Glomerular visceral epithelial cell (primary cell): ENCODE results near the gene AKR1D1.
A peak's percentile ranks its signal among the peaks of the same experiment; 100 is the strongest.
"Not testable (repeated sequence)": the region's sequence is repeated elsewhere in the genome, so short reads cannot be mapped to it uniquely, and the experiment has no call there.

Experiments used
- DNase-seq: peaks from one replicate; pipeline ENCODE4 v3.0.0-alpha.2; 2016; ENCODE audit errors: extremely low spot score

The AKR1D1 gene

DNA sequence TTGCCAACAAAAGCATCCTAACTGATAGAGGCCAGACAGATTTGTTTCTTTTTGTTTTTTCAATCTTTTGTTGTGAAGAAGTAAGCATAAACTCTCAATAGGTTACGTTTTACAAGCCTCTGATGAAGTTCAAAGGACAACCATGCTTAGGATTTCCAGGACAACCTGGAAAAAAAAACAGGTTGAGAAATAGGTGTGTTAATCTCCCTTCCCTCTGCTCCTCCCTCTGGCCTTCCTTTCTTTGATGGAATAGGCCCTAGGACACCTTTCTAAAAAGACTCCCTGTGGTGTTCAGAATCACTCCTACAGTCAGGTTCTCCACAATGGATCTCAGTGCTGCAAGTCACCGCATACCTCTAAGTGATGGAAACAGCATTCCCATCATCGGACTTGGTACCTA, at the start of gene AKR1D1:
AKR1D1 (plus strand) TSS at position 264 of the 400 bp plus-strand sequence; CDS start at position 324, 60 bp downstream.
- no peak for DNase-seq

- no peak for DNase-seq
These were observed 49.2 kb upstream of the AKR1D1 start for GRCh38 chr7:138027100-138027499.

DNA sequence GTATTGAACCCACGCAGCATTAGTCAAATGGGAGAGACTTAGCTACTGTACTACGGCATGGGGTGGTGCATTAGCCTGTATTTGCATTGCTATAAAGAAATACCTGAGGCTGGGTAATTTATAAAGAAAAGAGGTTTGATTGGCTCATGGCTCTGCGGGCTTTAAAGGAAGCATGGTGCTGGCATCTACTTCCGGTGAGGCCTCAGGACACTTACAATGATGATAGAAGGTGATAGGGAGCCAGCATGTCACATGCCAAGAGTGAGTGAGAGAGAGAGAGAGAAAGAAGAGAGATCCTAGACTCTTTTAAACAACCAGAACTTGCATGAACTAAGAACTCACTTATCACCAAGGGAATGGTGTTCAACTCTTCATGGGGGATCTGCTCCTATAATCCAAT, 47.1 kb upstream of the AKR1D1 start:
- no peak for DNase-seq

DNA sequence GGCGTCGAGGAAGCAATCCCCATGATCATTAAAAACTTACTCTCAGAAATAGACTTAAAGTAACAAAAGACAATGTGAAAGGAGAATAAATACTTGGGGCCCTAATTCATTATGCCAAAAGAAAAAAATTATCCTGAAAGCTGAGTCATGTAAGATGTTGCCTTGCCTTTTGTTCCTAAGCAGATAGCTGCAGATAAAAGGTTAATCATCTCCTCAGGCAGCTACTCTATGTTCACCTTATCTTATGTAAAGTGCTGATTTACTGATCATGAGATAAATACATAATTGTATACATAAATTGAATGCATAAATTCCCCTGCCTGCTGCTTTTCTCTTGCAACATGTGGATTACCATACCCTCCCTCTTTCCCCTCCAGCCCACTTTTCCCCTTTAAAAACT, 46.3 kb upstream of the AKR1D1 start:
- no peak for DNase-seq

DNA sequence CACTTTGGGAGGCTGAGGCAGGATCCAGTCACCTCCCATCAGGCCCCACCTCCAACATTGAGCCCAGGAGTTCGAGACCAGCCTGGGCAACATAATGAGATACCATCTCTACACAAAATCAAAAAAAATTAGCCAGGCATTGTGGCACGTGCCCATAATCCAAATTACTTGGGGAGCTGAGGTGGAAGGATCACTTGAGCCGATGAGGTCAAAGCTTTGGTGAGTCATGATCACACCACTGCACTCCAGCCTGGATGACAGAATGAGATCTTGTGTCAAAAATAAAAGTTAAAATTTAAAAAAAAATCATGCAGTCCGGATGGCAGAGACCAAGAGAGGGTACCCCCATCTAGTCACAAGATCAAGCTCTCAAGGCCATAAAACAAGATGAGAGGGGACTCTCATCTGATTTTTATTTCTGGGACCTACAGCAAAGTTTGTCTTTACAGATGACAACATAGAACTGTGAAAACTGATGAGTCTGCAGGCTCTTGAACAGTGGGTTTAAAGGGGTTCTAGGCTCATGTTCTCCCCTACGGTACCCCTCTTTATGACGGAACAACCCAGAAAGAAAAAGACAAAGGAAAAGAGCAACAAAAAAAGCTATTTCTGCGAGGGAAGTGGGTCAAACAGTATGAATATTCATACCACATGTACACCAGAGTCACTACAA, 45.4 kb upstream of the AKR1D1 start:
- peak; percentile 53 for DNase-seq

DNA sequence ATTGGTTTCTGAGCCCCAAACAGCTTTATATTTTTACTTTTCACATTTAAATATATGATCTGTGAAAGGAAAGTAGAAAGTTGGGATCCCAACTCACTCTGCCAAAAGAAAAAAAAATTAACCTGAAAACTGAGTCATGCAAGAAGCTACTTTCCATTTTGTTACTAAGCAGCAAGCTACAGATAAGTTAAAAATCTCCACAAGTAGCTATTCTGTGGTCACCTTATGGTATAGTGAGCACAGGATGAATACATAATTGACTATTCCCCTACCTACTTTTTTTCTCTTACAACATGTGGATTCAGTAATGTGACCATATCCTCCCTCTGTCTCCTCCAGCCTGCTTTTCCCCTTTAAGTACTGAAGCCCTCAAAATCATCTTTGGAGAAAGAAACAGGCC, 44.1 kb upstream of the AKR1D1 start:
- peak; percentile 53 for DNase-seq

DNA sequence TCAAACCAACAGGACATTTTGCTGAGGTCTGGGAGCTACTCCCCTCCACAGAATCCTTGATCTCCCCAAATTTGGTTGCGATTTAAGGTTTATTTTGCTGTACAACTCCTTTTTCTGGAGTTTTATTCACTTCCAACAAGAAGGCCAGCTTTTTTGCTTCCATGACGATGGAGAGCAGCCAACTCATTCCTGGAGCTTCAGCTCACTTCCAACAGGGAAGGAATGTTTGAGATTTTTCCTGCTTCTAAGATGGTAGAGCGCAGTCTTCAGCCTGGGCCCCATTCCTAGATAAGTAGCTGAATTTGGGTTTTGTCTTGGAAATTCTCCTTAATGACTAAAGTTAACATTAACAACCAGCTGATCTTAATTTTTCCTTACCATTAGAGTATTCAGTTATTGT, 43.5 kb upstream of the AKR1D1 start:
- no peak for DNase-seq

DNA sequence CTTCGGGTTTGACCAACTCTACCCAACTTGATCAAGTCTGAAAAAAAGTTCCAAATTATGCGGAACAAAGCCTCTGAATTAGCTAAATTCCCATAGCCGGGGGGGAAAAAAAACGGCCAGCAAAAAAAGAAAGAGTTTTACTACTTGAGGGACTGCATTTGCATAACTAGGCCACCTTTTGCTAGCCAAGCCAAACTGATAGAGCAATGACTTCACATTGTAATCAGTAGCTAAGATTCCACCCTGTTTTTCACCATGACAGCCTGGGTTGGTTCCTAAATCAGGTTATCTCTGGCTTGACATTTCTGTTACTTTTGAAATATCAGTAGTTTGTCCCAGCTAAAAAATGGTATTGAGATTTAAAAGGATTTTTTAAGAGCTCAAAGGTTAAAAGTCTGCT, 43.0 kb upstream of the AKR1D1 start:
- DNase-seq: no peak

DNA sequence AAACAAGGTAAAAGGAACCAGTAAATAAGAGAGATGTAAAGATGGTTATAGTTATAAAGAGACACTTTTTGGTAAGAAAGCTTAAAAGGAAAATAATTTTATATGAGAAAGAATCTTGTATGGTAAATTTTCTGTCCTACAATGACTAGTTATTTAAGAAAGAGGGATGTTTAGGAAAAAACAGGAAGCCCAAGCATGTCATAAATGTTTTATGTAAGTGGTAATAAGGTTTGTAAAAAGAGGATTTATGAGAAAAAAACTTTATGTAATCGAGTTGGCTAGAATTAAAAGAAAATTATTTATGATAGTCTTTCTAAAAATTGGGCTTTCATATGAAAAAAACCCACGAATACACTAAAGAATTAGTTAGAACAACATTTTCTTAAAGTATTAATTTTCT, 40.1 kb upstream of the AKR1D1 start:
- DNase-seq: no peak

GRCh38 chr7:138040063-138040462, 36.2 kb upstream of the AKR1D1 start:
- not testable (repeated sequence) for DNase-seq

DNA sequence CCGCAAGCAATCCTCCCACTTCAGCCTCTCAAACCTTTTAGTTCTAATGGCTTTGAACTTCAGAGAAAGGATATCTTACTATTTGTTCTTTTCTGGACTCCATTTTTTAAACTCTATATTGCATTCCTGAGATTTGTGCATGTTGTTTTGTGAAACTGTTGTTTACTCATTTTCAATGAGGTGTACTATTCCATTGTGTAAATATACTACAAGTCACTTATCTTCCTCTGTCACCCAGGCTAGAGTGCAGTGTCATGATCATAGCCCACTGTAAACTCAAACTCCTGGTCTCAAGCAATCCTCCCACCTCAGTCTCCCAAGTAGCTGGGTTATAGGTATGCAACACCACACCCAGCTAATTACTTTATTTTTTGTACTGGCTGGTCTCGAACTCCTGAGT, 31.4 kb upstream of the AKR1D1 start:
- DNase-seq: no peak

DNA sequence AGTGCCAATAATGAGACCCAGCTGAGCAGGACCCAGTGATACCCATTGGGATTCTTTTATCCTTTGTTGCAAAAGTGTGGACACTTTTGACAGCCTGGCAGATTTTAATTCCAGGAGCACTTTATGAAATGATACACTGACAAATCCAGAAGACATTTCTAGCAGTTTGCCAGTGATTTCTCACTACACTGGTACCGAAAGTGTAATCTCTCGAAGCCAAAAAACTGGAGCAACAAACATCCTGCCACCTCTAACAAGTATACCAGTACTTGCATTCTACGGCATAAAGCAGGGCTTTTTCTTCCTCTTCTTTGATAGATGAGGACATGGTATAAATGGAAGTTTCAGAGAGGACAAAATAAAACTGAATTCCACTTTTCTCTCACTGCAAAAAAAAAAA, 28.4 kb upstream of the AKR1D1 start:
- DNase-seq: no peak

GRCh38 chr7:138049505-138050116, 26.6 kb upstream of the AKR1D1 start:
- DNase-seq: no peak

DNA sequence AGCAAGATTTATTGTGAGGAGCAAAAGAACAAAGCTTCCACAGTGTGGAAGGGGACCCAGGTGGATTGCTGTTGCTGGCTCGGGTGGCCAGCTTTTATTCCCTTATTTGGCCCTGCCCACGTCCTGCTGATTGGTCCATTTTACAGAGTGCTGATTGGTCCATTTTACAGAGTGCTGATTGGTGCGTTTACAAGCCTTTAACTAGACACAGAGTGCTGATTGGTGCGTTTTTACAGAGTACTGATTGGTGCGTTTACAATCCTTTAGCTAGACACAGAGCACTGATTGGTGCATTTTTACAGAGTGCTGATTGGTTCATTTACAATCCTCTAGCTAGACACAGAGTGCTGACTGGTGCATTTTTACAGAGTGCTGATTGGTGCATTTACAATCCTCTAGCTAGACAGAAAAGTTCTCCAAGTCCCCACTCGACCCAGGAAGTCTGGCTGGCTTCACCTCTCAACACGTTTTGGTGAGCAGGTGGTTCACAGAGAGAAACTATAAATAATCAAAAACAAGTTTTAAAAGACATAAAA, 24.5 kb upstream of the AKR1D1 start:
- not testable (repeated sequence) for DNase-seq

- DNase-seq: no peak
These were observed 23.6 kb upstream of the AKR1D1 start for GRCh38 chr7:138052696-138053095.

DNA sequence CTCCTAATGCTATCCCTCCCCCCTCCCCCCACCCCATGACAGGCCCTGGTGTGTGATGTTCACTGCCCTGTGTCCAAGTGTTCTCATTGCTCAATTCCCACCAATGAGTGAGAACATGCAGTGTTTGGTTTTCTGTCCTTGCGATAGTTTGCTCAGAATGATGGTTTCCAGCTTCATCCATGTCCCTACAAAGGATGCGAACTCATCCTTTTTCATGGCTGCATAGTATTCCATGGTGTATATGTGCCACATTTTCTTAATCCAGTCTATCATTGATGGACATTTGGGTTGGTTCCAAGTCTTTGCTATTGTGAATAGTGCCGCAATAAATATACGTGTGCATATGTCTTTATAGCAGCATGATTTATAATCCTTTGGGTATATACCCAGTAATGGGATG, 20.6 kb upstream of the AKR1D1 start:
- DNase-seq: not testable (repeated sequence)

DNA sequence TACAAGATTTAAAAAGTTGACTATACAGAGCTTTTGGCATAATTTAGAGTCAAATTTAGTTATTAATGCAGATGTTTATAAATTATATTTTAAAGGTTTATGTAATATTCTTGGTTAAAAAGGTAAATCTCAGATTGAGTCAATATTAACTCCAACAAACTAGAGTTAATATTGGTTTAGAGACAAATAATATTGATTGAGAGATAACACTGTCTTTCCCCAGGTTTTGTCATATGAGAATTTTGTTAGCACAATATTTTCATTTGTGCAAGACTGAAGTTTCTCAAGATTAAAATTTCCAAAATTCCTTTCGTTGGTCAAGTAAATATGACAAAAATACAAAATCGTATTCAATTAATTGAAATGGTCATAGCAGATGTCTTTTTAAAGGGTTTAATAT, 12.9 kb upstream of the AKR1D1 start:
- no peak for DNase-seq

DNA sequence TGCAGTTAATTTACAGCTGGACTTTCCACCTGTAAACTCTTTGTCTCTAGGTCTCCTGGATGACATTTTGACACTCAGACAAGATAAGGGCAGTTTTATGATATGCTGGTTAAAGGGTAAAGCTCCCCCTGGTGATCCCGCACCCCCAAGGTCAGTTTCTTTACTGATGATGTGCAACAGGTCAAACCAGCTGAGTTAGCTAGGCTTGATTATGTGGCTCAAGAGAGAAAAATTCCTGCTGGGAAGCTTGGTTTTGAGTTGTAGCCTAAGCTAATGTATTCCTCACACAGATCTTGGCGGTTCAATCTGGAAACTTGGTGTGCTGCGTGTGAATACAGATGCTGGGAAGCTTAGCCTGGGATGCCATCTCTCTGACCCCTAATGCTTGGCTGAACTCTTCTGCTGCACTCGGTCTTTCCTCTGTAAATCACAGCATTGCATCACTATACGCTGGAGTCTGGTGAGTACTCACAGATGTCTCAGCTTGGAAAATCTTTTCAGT, 11.4 kb upstream of the AKR1D1 start:
- DNase-seq: peak; percentile 31

DNA sequence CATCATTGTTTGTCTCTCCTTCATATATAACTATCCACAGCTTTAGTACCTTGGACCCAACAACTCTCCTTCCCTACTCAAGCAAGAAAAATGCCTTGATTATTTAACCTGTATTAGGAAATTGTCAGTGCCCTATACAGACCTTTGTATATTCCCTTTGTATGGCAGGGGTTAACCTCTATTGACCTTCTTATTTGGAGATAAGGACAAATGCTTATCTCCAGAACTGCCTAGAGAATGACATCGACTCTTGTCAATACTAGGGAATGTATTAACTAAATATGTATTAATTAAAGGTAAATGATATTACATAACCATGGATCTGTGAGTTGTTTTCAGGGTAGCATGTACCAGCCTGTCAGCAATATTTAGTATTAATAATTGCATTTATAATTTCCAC, 10.4 kb upstream of the AKR1D1 start:
- DNase-seq: no peak

GRCh38 chr7:138066954-138067394, 9.3 kb upstream of the AKR1D1 start:
- DNase-seq: peak; percentile 35

GRCh38 chr7:138067774-138068173, 8.5 kb upstream of the AKR1D1 start:
- no peak for DNase-seq

GRCh38 chr7:138070908-138071307, 5.4 kb upstream of the AKR1D1 start:
- no peak for DNase-seq

DNA sequence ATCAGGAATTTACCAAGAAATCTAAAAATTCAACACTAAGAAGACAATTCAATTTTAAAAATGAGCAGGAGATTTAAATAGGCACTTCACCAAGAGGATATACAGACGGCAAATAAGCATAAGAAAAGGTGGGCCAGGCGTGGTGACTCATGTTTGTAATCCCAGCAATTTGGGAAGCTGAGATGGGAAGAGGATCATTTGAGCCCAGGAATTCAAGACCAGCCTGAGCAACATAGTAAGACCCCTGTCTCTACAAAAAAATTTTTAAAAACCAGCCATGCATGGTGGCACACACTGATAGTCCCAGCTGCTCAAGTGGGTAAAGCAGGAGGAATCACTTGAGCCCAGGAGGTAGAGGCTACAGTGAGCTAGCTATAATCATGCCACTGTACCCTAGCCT, 3.5 kb upstream of the AKR1D1 start:
- DNase-seq: peak; percentile 11
